A549 (cell line): ENCODE data around the gene PPBP. TPM values are rescaled to one million over a fixed set of nuclear protein-coding genes. Genes with fewer than 3 reads are reported as not detected.

Source experiments
- ATAC-seq, 2 experiments: fragments of 200-7000 bp in 1 of 2; fragments of >200 bp in 1 of 2; cut with Nextera tagmentation in 1 of 2; cut with Tn5 transposase in 1 of 2; 3 replicates each; pipeline versions ENCODE4 v1.8.0 to v1.9.1; 2018 to 2020; ENCODE audit warnings: mild to moderate bottlenecking in 1 of 2, moderate library complexity in 1 of 2
- CTCF ChIA-PET: fragments of 300-600 bp; sonication (Branson Sonifier 250); formaldehyde crosslinking; extraction: SDS; loops from one replicate; lab custom pipeline; 2021; ENCODE audit warnings: antibody characterized with exemption, inconsistent platforms; lab: Yijun Ruan, JAX
- POLR2A ChIA-PET: fragments of 350-600 bp; formaldehyde crosslinking; extraction: SDS; loops from one replicate; lab custom pipeline; 2021; ENCODE audit warnings: antibody characterized with exemption, inconsistent platforms; lab: Yijun Ruan, JAX
- DNase-seq, 2 experiments: peaks; one replicate each; pipeline versions ENCODE4 v3.0.0 to v3.0.0-alpha.2; 2011 to 2016; ENCODE audit warnings: low read depth in 1 of 2, low spot score in 1 of 2
- FAIRE-seq: peaks from 2 replicates; lab custom pipeline; 2011; peaks lifted over from hg19 to GRCh38; lab: Jason Lieb, UNC
- H3K27ac ChIP-seq, 2 experiments: fragments of >200 bp; sonication (Bioruptor Twin); formaldehyde crosslinking; 3 replicates each; pipeline ENCODE4 v1.5.1; 2016 to 2017
- H3K4me1 ChIP-seq: fragments of >200 bp; sonication (Bioruptor Twin); formaldehyde crosslinking; 3 replicates; pipeline ENCODE4 v1.6.1; 2016
- H3K4me2 ChIP-seq: fragments of >200 bp; sonication (Bioruptor Twin); formaldehyde crosslinking; 3 replicates; pipeline ENCODE4 v1.6.1; 2016
- H3K4me3 ChIP-seq: fragments of >200 bp; sonication (Bioruptor Twin); formaldehyde crosslinking; 3 replicates; pipeline ENCODE4 v1.5.1; 2016
- H3K9me3 ChIP-seq: fragments of >200 bp; sonication (Bioruptor Twin); formaldehyde crosslinking; 3 replicates; pipeline ENCODE4 v1.6.1; 2016
- BHLHE40 ChIP-seq: IDR thresholded peaks from 2 replicates; pipeline ENCODE4 v1.6.1; 2012; ENCODE audit warnings: low read depth, low read length, inconsistent platforms
- CTCF ChIP-seq: fragments of >200 bp; sonication (Bioruptor Twin); formaldehyde crosslinking; IDR thresholded peaks from 3 replicates; pipeline ENCODE4 v1.5.1; 2016
- EHF ChIP-seq: fragments of 250-450 bp; sonication (Bioruptor Pico); IDR thresholded peaks from 2 replicates; pipeline ENCODE4 v1.5.0; 2020; ENCODE audit warnings: mild to moderate bottlenecking
- EP300 ChIP-seq, 2 experiments: fragments of >200 bp; sonication (Bioruptor Twin); formaldehyde crosslinking; IDR thresholded peaks; 2 replicates in 1 of 2; 3 replicates in 1 of 2; pipeline ENCODE4 v1.6.1; 2016 to 2017
- FOXS1 ChIP-seq: fragments of 250-450 bp; sonication (Bioruptor Pico); IDR thresholded peaks from 2 replicates; pipeline ENCODE4 v1.5.0; 2020; ENCODE audit warnings: mild to moderate bottlenecking, moderate library complexity
- HOXA7 ChIP-seq: fragments of 250-450 bp; sonication (Bioruptor Pico); IDR thresholded peaks from 2 replicates; pipeline ENCODE4 v1.5.0; 2020; ENCODE audit warnings: mild to moderate bottlenecking, moderate library complexity
- HOXB5 ChIP-seq: fragments of 250-450 bp; sonication (Bioruptor Pico); IDR thresholded peaks from 2 replicates; pipeline ENCODE4 v1.5.0; 2020; ENCODE audit warnings: mild to moderate bottlenecking, moderate library complexity
- MYC ChIP-seq: IDR thresholded peaks from 2 replicates; pipeline ENCODE4 v1.6.1; 2012; ENCODE audit warnings: mild to moderate bottlenecking, inconsistent platforms, low read length, improper control_type of control experiment, borderline replicate concordance
- NFE2L2 ChIP-seq: fragments of 150-350 bp; conservative IDR thresholded peaks from 2 replicates; pipeline ENCODE4 v1.6.1; 2014; ENCODE audit warnings: low read length
- REST ChIP-seq: fragments of 200-600 bp; sonication (generic); IDR thresholded peaks from 2 replicates; pipeline ENCODE4 v1.6.1; 2016; ENCODE audit warnings: antibody characterized with exemption, mild to moderate bottlenecking, moderate library complexity
- RFX5 ChIP-seq: fragments of 450-650 bp; IDR thresholded peaks from 2 replicates; pipeline ENCODE4 v1.7.1; 2014; ENCODE audit warnings: antibody characterized with exemption, mild to moderate bottlenecking, moderate library complexity
- TFCP2L1 ChIP-seq: fragments of 250-450 bp; sonication (Bioruptor Pico); IDR thresholded peaks from 2 replicates; pipeline ENCODE4 v1.5.0; 2021; ENCODE audit warnings: mild to moderate bottlenecking
- ZC3H11A ChIP-seq: fragments of 450-650 bp; IDR thresholded peaks from 2 replicates; pipeline ENCODE4 v1.6.1; 2014; ENCODE audit warnings: antibody characterized with exemption, mild to moderate bottlenecking
- ZNF302 ChIP-seq: fragments of 250-450 bp; sonication (Bioruptor Pico); IDR thresholded peaks from 2 replicates; pipeline ENCODE4 v1.9.0; 2021; ENCODE audit warnings: inconsistent platforms, mild to moderate bottlenecking, moderate library complexity
- ZSCAN20 ChIP-seq: fragments of 250-450 bp; sonication (Bioruptor Pico); IDR thresholded peaks from 2 replicates; pipeline ENCODE4 v1.8.0; 2022; ENCODE audit warnings: mild to moderate bottlenecking, moderate library complexity
- WGBS: methylation state at CpG from one replicate; pipeline ENCODE4 v1.1.6; 2017; ENCODE audit errors: missing lambda C conversion rate; 5-methylcytosine and 5-hydroxymethylcytosine counted together
- polyA minus RNA-seq: library from RNA; depleted of rRNA, polyadenylated mRNA; stranded (reverse); fragments of >200 nt; gene quantifications from 2 replicates; pipeline ENCODE4 v1.2.3, GENCODE V29; 2011; rRNA and poly(A)+ RNA removed
- polyA plus RNA-seq, 4 experiments: library from polyadenylated mRNA; depleted of rRNA in 3 of 4; stranded (reverse); fragments of >200 nt; fragmentation: RNase III in 1 of 4; extraction: RNeasy Plus Mini Kit Qiagen cat#74134 plus additional on column Dnase treatment in 1 of 4; gene quantifications; 2 replicates in 3 of 4; 3 replicates in 1 of 4; pipeline ENCODE4 v1.2.3, GENCODE V29; 2011 to 2017
- TF ChIP-seq, protein P1 (sequence below): IDR thresholded peaks from 2 replicates; pipeline ENCODE4 v1.6.1; 2012; ENCODE audit warnings: low read depth, borderline replicate concordance
- TF ChIP-seq, protein P2 (sequence below): fragments of 250-450 bp; sonication (Bioruptor Pico); IDR thresholded peaks from 2 replicates; pipeline ENCODE4 v1.5.0; 2021; ENCODE audit warnings: mild to moderate bottlenecking, moderate library complexity, borderline replicate concordance
- TF ChIP-seq, protein P3 (sequence below): fragments of 150-350 bp; IDR thresholded peaks from 2 replicates; pipeline ENCODE4 v1.6.1; 2014; ENCODE audit warnings: low read depth, mild to moderate bottlenecking, low read length

The PPBP gene
- 0.16 TPM in 1 of 2 replicates, not detected in the other for polyA plus RNA-seq (2011; rRNA removed)
- polyA plus RNA-seq (2012; cell fraction: cytosol; rRNA removed), result 0.11 TPM in 1 of 2 replicates, not detected in the other
- not detected in 2 replicates for polyA plus RNA-seq (2012; cell fraction: nucleus; rRNA removed)
- polyA plus RNA-seq (2017; fragmentation: RNase III; extraction: RNeasy Plus Mini Kit Qiagen cat#74134 plus additional on column Dnase treatment), result 0.35 TPM in 1 of 3 replicates, not detected in the others
- not detected in 2 replicates for polyA minus RNA-seq

GRCh38 chr4:73988061-73988460 lies at the start of gene PPBP:
Gene PPBP, minus strand, starts transcription at chr4:73988190. Its CDS starts 87 bp downstream, at chr4:73988103.
- 73% methylated on average over 1 of the region's 2 CpGs for WGBS
- POLR2A ChIA-PET, result no interaction called here
- ATAC-seq (no peak), FAIRE-seq (no peak), DNase-seq (no peak)
- no peak within 1 kb of the TSS for H3K4me2 ChIP-seq
- H3K9me3 ChIP-seq, result no peaks in the 10 kb centered on the region
- H3K4me1 ChIP-seq, result no peaks in the 10 kb centered on the region
- no peak within 1 kb of the TSS for H3K27ac ChIP-seq
- CTCF ChIA-PET, result interaction anchor here (1.7 kb wide), 1 partner anchor 51 kb away, joined by 4 read pairs; the partner anchor contains the start of gene CXCL3
- H3K4me3 ChIP-seq, result no peak within 1 kb of the TSS
- TF ChIP-seq FOXS1 (no peak), ZC3H11A (no peak), EP300 (IDR thresholded peaks at IDR 0.05) (no peak), ZNF302 (no peak), BHLHE40 (no peak), REST (no peak)
- TF ChIP-seq, protein P1, sequence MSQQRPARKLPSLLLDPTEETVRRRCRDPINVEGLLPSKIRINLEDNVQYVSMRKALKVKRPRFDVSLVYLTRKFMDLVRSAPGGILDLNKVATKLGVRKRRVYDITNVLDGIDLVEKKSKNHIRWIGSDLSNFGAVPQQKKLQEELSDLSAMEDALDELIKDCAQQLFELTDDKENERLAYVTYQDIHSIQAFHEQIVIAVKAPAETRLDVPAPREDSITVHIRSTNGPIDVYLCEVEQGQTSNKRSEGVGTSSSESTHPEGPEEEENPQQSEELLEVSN, result no peak
- TF ChIP-seq, all 56 proteins: peak for 0

- Histone ChIP-seq H3K4me3 (peak overlapping the region; percentile 92), H3K4me1 (peaks cover 53% of the 10 kb centered on the region), H3K27ac (peak overlapping the region; percentile 95), H3K9me3 (no peaks in the 10 kb centered on the region), H3K4me2 (peak overlapping the region; percentile 97)
- CTCF ChIA-PET, result interaction anchor here (0.7 to 4.2 kb wide), 15 partner anchors 9 to 638 kb away, joined by 3 to 23 read pairs (median 5); partner anchors contain the start of gene CXCL5
- 23% methylated on average over 4 of the region's 4 CpGs for WGBS
- FAIRE-seq, result no peak
- ATAC-seq, result no peak
- POLR2A ChIA-PET, result interaction anchor here (0.7 to 3.7 kb wide), 5 partner anchors 39 to 72 kb away, joined by 4 to 34 read pairs (median 5); partner anchors contain the start of genes CXCL2 and CXCL5
- no peak for DNase-seq
- TF ChIP-seq, protein P2, sequence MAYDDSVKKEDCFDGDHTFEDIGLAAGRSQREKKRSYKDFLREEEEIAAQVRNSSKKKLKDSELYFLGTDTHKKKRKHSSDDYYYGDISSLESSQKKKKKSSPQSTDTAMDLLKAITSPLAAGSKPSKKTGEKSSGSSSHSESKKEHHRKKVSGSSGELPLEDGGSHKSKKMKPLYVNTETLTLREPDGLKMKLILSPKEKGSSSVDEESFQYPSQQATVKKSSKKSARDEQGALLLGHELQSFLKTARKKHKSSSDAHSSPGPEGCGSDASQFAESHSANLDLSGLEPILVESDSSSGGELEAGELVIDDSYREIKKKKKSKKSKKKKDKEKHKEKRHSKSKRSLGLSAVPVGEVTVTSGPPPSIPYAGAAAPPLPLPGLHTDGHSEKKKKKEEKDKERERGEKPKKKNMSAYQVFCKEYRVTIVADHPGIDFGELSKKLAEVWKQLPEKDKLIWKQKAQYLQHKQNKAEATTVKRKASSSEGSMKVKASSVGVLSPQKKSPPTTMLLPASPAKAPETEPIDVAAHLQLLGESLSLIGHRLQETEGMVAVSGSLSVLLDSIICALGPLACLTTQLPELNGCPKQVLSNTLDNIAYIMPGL, result no peak
- no peak for TF ChIP-seq MYC
- TF ChIP-seq HOXB5, result no peak
- TF ChIP-seq EHF (CRISPR knock-in tag), result no peak
- no peak for TF ChIP-seq RFX5
- no peak for TF ChIP-seq ZC3H11A
- no peak for TF ChIP-seq TFCP2L1 (CRISPR knock-in tag)
- TF ChIP-seq HOXA7 (CRISPR knock-in tag), result no peak
- TF ChIP-seq ZSCAN20 (CRISPR knock-in tag), result no peak
- TF ChIP-seq CTCF, result no peak
- TF ChIP-seq REST, result no peak
- TF ChIP-seq, protein P3, sequence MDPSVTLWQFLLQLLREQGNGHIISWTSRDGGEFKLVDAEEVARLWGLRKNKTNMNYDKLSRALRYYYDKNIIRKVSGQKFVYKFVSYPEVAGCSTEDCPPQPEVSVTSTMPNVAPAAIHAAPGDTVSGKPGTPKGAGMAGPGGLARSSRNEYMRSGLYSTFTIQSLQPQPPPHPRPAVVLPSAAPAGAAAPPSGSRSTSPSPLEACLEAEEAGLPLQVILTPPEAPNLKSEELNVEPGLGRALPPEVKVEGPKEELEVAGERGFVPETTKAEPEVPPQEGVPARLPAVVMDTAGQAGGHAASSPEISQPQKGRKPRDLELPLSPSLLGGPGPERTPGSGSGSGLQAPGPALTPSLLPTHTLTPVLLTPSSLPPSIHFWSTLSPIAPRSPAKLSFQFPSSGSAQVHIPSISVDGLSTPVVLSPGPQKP, result no peak
- no peak for TF ChIP-seq NFE2L2
- TF ChIP-seq, protein P1, result no peak
Measured at GRCh38 chr4:74037076-74037955, 49.3 kb upstream of the PPBP start.
